ENCODE measurements around the gene POTEM. TPM values are rescaled to one million over a fixed set of nuclear protein-coding genes. Genes with fewer than 3 reads are reported as not detected.
"Not testable (repeated sequence)": the region's sequence is repeated elsewhere in the genome, so short reads cannot be mapped to it uniquely, and the experiment has no call there.

Gene POTEM
- total RNA-seq, 3 donors from 2014 or later, result not detected

GRCh38 chr14:19011029-19011428 is 43.8 kb downstream of the POTEM start:
- H3K4me3 Mint-ChIP-seq; H3K36me3 Mint-ChIP-seq (ENCODE audit: insufficient read depth); H3K27me3 Mint-ChIP-seq (ENCODE audit: low read depth); H3K4me1 Mint-ChIP-seq (ENCODE audit: low read depth); H3K9me3 Mint-ChIP-seq; ATAC-seq; DNase-seq: not testable (repeated sequence)

GRCh38 chr14:19011703-19012102 is 44.5 kb downstream of the POTEM start:
- H3K27me3 Mint-ChIP-seq (ENCODE audit: low read depth); ATAC-seq; H3K9me3 Mint-ChIP-seq; H3K4me1 Mint-ChIP-seq (ENCODE audit: low read depth); H3K4me3 Mint-ChIP-seq; DNase-seq; H3K36me3 Mint-ChIP-seq (ENCODE audit: insufficient read depth): not testable (repeated sequence)

GRCh38 chr14:19015185-19015584 is 48.0 kb downstream of the POTEM start:
- not testable (repeated sequence) for DNase-seq; H3K4me3 Mint-ChIP-seq; H3K4me1 Mint-ChIP-seq (ENCODE audit: low read depth); H3K36me3 Mint-ChIP-seq (ENCODE audit: insufficient read depth); H3K27me3 Mint-ChIP-seq (ENCODE audit: low read depth); H3K9me3 Mint-ChIP-seq
- peak in 1 of 2 donors; percentile 43 for ATAC-seq

- not testable (repeated sequence) for DNase-seq; H3K4me3 Mint-ChIP-seq; H3K36me3 Mint-ChIP-seq (ENCODE audit: insufficient read depth); ATAC-seq; H3K9me3 Mint-ChIP-seq; H3K4me1 Mint-ChIP-seq (ENCODE audit: low read depth); H3K27me3 Mint-ChIP-seq (ENCODE audit: low read depth)
Measured at GRCh38 chr14:19025080-19025589, 57.9 kb downstream of the POTEM start.

GRCh38 chr14:19026649-19027351 is 59.6 kb downstream of the POTEM start:
- H3K4me1 Mint-ChIP-seq (ENCODE audit: low read depth); ATAC-seq; H3K4me3 Mint-ChIP-seq; H3K36me3 Mint-ChIP-seq (ENCODE audit: insufficient read depth); H3K27me3 Mint-ChIP-seq (ENCODE audit: low read depth); DNase-seq; H3K9me3 Mint-ChIP-seq: not testable (repeated sequence)

- H3K36me3 Mint-ChIP-seq (ENCODE audit: insufficient read depth); ATAC-seq; H3K9me3 Mint-ChIP-seq; H3K4me1 Mint-ChIP-seq (ENCODE audit: low read depth); DNase-seq; H3K27me3 Mint-ChIP-seq (ENCODE audit: low read depth); H3K4me3 Mint-ChIP-seq: not testable (repeated sequence)
Measured at GRCh38 chr14:19027895-19028294, 60.7 kb downstream of the POTEM start.

GRCh38 chr14:19036811-19037382 is 69.7 kb downstream of the POTEM start:
- ATAC-seq; H3K36me3 Mint-ChIP-seq (ENCODE audit: insufficient read depth); H3K9me3 Mint-ChIP-seq; H3K4me1 Mint-ChIP-seq (ENCODE audit: low read depth); H3K4me3 Mint-ChIP-seq; H3K27me3 Mint-ChIP-seq (ENCODE audit: low read depth); DNase-seq: not testable (repeated sequence)

- not testable (repeated sequence) for H3K4me1 Mint-ChIP-seq (ENCODE audit: low read depth); H3K9me3 Mint-ChIP-seq; DNase-seq; H3K27me3 Mint-ChIP-seq (ENCODE audit: low read depth); H3K36me3 Mint-ChIP-seq (ENCODE audit: insufficient read depth); H3K4me3 Mint-ChIP-seq
- peak in 1 of 2 donors; percentile 18 for ATAC-seq
Measured at GRCh38 chr14:19038060-19038664, 70.9 kb downstream of the POTEM start.

GRCh38 chr14:19038785-19039184 is 71.6 kb downstream of the POTEM start:
- H3K9me3 Mint-ChIP-seq; H3K27me3 Mint-ChIP-seq (ENCODE audit: low read depth); H3K4me1 Mint-ChIP-seq (ENCODE audit: low read depth); H3K36me3 Mint-ChIP-seq (ENCODE audit: insufficient read depth); H3K4me3 Mint-ChIP-seq; DNase-seq: not testable (repeated sequence)
- ATAC-seq, result peak in 1 of 2 donors; percentile 37

- not testable (repeated sequence) for DNase-seq; H3K36me3 Mint-ChIP-seq (ENCODE audit: insufficient read depth); H3K4me3 Mint-ChIP-seq; H3K27me3 Mint-ChIP-seq (ENCODE audit: low read depth); H3K9me3 Mint-ChIP-seq; ATAC-seq; H3K4me1 Mint-ChIP-seq (ENCODE audit: low read depth)
Measured at GRCh38 chr14:19043384-19043783, 76.2 kb downstream of the POTEM start.

All from activated T-cell treated with anti-CD3 and anti-CD28 coated beads, Interleukin-2, amount 50 U/mL, for 4 hours (primary cell).